K562 (cell line): Measurements from ENCODE around the gene CDR2L. TPM values are rescaled to one million over a fixed set of nuclear protein-coding genes. Genes with fewer than 3 reads are reported as not detected.
A peak's percentile ranks its signal among the peaks of the same experiment; 100 is the strongest.

Experiments used
- BCLAF1 ChIP-seq, 2 experiments: fragments of 450-650 bp in 1 of 2; IDR thresholded peaks; 2 replicates each; pipeline ENCODE4 v1.6.1; 2011 to 2017; ENCODE audit warnings: low read depth in 2 of 2, antibody characterized with exemption in 1 of 2, borderline replicate concordance in 1 of 2, low read length in 1 of 2, mild to moderate bottlenecking in 1 of 2, mixed read lengths in 1 of 2; ENCODE audit not compliant: control insufficient read depth in 1 of 2
- BCOR ChIP-seq: fragments of 450-650 bp; IDR thresholded peaks from 2 replicates; pipeline ENCODE4 v1.6.1; 2016
- GATA2 ChIP-seq: sonication (generic); formaldehyde crosslinking; IDR thresholded peaks from 2 replicates; pipeline ENCODE4 v1.4.0; 2020; ENCODE audit warnings: mild to moderate bottlenecking, missing genetic modification reagents
- KDM1A ChIP-seq, 2 experiments: fragments of 450-650 bp; IDR thresholded peaks; 2 replicates each; pipeline ENCODE4 v1.6.1; 2016; ENCODE audit warnings: mild to moderate bottlenecking in 2 of 2
- NFIC ChIP-seq: fragments of 450-650 bp; IDR thresholded peaks from 2 replicates; pipeline ENCODE4 v1.6.1; 2017; ENCODE audit warnings: mild to moderate bottlenecking, inconsistent platforms
- PTTG1 ChIP-seq: fragments of 450-650 bp; IDR thresholded peaks from 2 replicates; pipeline ENCODE4 v1.6.1; 2016; ENCODE audit warnings: low read depth, mild to moderate bottlenecking, missing genetic modification characterization, missing compliant biosample characterization
- RBM14 ChIP-seq: fragments of 200-400 bp; formaldehyde crosslinking; IDR thresholded peaks from 2 replicates; pipeline ENCODE4 v1.6.1; 2018; ENCODE audit warnings: low read depth, mild to moderate bottlenecking, low read length, moderate library complexity, borderline replicate concordance; ENCODE audit not compliant: insufficient read depth
- RBM25 ChIP-seq: fragments of 200-400 bp; formaldehyde crosslinking; IDR thresholded peaks from 2 replicates; pipeline ENCODE4 v1.6.1; 2018; ENCODE audit warnings: low read length, low read depth, moderate library complexity; ENCODE audit not compliant: severe bottlenecking
- SIN3A ChIP-seq, 2 experiments: fragments of 150-350 bp in 1 of 2; IDR thresholded peaks; 2 replicates each; pipeline ENCODE4 v1.6.1; 2011 to 2016; ENCODE audit warnings: borderline replicate concordance in 2 of 2, low read depth in 2 of 2, low read length in 2 of 2, mild to moderate bottlenecking in 2 of 2, moderate library complexity in 2 of 2; ENCODE audit not compliant: control insufficient read depth in 1 of 2
- SP2 ChIP-seq: IDR thresholded peaks from 2 replicates; pipeline ENCODE4 v1.6.1; 2011; ENCODE audit warnings: mild to moderate bottlenecking, low read depth, low read length, moderate library complexity; ENCODE audit not compliant: poor library complexity, severe bottlenecking; ENCODE audit errors: extremely low read depth
- SREBF2 ChIP-seq: sonication (generic); formaldehyde crosslinking; IDR thresholded peaks from 2 replicates; pipeline ENCODE4 v1.4.0; 2020; ENCODE audit warnings: mild to moderate bottlenecking, missing genetic modification reagents
- ZFP30 ChIP-seq: fragments of 250-450 bp; sonication (Bioruptor Pico); IDR thresholded peaks from 2 replicates; pipeline ENCODE4 v1.8.0; 2022; ENCODE audit warnings: moderate library complexity, mild to moderate bottlenecking, inconsistent platforms, borderline replicate concordance
- ZKSCAN1 ChIP-seq: fragments of 150-350 bp; IDR thresholded peaks from 2 replicates; pipeline ENCODE4 v1.6.1; 2016; ENCODE audit warnings: low read depth, low read length
- ZNF511 ChIP-seq: sonication (generic); formaldehyde crosslinking; IDR thresholded peaks from 2 replicates; pipeline ENCODE4 v1.8.0; 2022; ENCODE audit warnings: mild to moderate bottlenecking, missing genetic modification reagents
- ZNF668 ChIP-seq: fragments of 250-450 bp; sonication (Bioruptor Pico); IDR thresholded peaks from 2 replicates; pipeline ENCODE4 v1.8.0; 2022; ENCODE audit warnings: mild to moderate bottlenecking, inconsistent platforms
- ZNF766 ChIP-seq: fragments of 200-800 bp; sonication (Bioruptor generic); conservative IDR thresholded peaks from 2 replicates; pipeline ENCODE4 v1.6.1; 2016; ENCODE audit warnings: missing genetic modification characterization, missing compliant biosample characterization
- polyA plus RNA-seq, 8 experiments: library from polyadenylated mRNA; depleted of rRNA in 4 of 8; stranded (reverse) in 5 of 8; unstranded in 3 of 8; fragments of >200 nt; fragmentation: Nextera tagmentation in 2 of 8; fragmentation: Illumina TruSeq in 1 of 8; extraction: Ambion mirVana in 2 of 8; extraction: Trizol in 1 of 8; gene quantifications; 2 replicates each; pipeline versions ENCODE4 v1.2.1 to v1.2.3, GENCODE V29; 2011 to 2014; ENCODE audit warnings: inconsistent platforms in 1 of 8, missing spikeins in 1 of 8
- total RNA-seq, 7 experiments: library from RNA; depleted of rRNA in 6 of 7; stranded (reverse); fragments of >200 nt in 6 of 7; fragmentation: Illumina TruSeq in 2 of 7; extraction: Trizol in 2 of 7; gene quantifications; 2 replicates each; pipeline versions ENCODE4 v1.2.1 to v1.2.3, GENCODE V29; 2011 to 2021; ENCODE audit warnings: low replicate concordance in 1 of 7
- TF ChIP-seq, protein P1 (sequence below): fragments of 250-450 bp; sonication (Bioruptor Pico); IDR thresholded peaks from 2 replicates; pipeline ENCODE4 v1.8.0; 2022; ENCODE audit warnings: inconsistent platforms
- TF ChIP-seq, protein P2 (sequence below): fragments of 250-450 bp; sonication (Bioruptor Pico); IDR thresholded peaks from 2 replicates; pipeline ENCODE4 v1.4.0; 2020; ENCODE audit warnings: mild to moderate bottlenecking, moderate library complexity
- TF ChIP-seq, protein P3 (sequence below): fragments of 250-450 bp; sonication (Bioruptor Pico); IDR thresholded peaks from 2 replicates; pipeline ENCODE4 v1.8.0; 2021; ENCODE audit warnings: moderate library complexity, mild to moderate bottlenecking, inconsistent platforms

Gene CDR2L
- total and polyA plus RNA-seq, 9 of the 15 experiments (the other 6 are each of a cell fraction or from before 2014, with no cell fraction given) = 2.7 to 16.0 (median 7.3) TPM

- TF ChIP-seq, protein P1, sequence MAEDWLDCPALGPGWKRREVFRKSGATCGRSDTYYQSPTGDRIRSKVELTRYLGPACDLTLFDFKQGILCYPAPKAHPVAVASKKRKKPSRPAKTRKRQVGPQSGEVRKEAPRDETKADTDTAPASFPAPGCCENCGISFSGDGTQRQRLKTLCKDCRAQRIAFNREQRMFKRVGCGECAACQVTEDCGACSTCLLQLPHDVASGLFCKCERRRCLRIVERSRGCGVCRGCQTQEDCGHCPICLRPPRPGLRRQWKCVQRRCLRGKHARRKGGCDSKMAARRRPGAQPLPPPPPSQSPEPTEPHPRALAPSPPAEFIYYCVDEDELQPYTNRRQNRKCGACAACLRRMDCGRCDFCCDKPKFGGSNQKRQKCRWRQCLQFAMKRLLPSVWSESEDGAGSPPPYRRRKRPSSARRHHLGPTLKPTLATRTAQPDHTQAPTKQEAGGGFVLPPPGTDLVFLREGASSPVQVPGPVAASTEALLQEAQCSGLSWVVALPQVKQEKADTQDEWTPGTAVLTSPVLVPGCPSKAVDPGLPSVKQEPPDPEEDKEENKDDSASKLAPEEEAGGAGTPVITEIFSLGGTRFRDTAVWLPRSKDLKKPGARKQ = no peak
- TF ChIP-seq NFIC = no peak
- TF ChIP-seq RBM14 = no peak
- TF ChIP-seq, protein P2, sequence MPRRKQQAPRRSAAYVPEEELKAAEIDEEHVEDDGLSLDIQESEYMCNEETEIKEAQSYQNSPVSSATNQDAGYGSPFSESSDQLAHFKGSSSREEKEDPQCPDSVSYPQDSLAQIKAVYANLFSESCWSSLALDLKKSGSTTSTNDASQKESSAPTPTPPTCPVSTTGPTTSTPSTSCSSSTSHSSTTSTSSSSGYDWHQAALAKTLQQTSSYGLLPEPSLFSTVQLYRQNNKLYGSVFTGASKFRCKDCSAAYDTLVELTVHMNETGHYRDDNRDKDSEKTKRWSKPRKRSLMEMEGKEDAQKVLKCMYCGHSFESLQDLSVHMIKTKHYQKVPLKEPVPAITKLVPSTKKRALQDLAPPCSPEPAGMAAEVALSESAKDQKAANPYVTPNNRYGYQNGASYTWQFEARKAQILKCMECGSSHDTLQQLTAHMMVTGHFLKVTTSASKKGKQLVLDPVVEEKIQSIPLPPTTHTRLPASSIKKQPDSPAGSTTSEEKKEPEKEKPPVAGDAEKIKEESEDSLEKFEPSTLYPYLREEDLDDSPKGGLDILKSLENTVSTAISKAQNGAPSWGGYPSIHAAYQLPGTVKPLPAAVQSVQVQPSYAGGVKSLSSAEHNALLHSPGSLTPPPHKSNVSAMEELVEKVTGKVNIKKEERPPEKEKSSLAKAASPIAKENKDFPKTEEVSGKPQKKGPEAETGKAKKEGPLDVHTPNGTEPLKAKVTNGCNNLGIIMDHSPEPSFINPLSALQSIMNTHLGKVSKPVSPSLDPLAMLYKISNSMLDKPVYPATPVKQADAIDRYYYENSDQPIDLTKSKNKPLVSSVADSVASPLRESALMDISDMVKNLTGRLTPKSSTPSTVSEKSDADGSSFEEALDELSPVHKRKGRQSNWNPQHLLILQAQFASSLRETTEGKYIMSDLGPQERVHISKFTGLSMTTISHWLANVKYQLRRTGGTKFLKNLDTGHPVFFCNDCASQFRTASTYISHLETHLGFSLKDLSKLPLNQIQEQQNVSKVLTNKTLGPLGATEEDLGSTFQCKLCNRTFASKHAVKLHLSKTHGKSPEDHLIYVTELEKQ = no peak
- TF ChIP-seq ZNF511 (CRISPR knock-in tag) = no peak
- TF ChIP-seq BCLAF1 (IDR thresholded peaks at IDR 0.05; ENCODE audit: borderline replicate concordance in 1 of 2, control insufficient read depth in 1 of 2, low read depth in 2 of 2, low read length in 1 of 2) = no peak
- no peak for TF ChIP-seq SIN3A (IDR thresholded peaks at IDR 0.05; ENCODE audit: borderline replicate concordance in 2 of 2, control insufficient read depth in 1 of 2, low read depth in 2 of 2, low read length in 2 of 2)
- peak; percentile 36; the same call in 1 of the 2 replicates for TF ChIP-seq BCOR
- TF ChIP-seq ZNF766 (CRISPR knock-in tag) = no peak
- TF ChIP-seq SP2 = no peak
- peak in 1 of 2 experiments; percentile 36; a peak in 2 of 4 replicates for TF ChIP-seq KDM1A (IDR thresholded peaks at IDR 0.05)
- TF ChIP-seq SREBF2 (CRISPR knock-in tag) = no peak
- TF ChIP-seq GATA2 (CRISPR knock-in tag) = no peak
- peak; percentile 65 for TF ChIP-seq ZKSCAN1
- peak; percentile 79 for TF ChIP-seq RBM25
- TF ChIP-seq, protein P3, sequence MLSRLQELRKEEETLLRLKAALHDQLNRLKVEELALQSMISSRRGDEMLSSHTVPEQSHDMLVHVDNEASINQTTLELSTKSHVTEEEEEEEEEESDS = no peak
- TF ChIP-seq ZNF668 = no peak
- TF ChIP-seq PTTG1 (tag) = no peak
- no peak for TF ChIP-seq ZFP30 (CRISPR knock-in tag)
These were observed 31.3 kb upstream of the CDR2L start (continued) for GRCh38 chr17:74956093-74956492.
